Erythroblast (primary cell): ENCODE results near the gene ZBTB44.
"Not testable (repeated sequence)": the region's sequence is repeated elsewhere in the genome, so short reads cannot be mapped to it uniquely, and the experiment has no call there.

Experiments
- DNase-seq, 2 experiments: peaks; one replicate each; lab custom pipeline; 2025; lab: John Stamatoyannopoulos, UW
- GATA1 ChIP-seq: IDR thresholded peaks from 2 replicates; pipeline ENCODE4 v1.6.1; 2011; ENCODE audit warnings: low read depth, mild to moderate bottlenecking, control low read depth, low read length, moderate library complexity
- POLR2A ChIP-seq: IDR thresholded peaks from 2 replicates; pipeline ENCODE4 v1.6.1; 2011; ENCODE audit warnings: mild to moderate bottlenecking, low read length

Gene ZBTB44

DNA sequence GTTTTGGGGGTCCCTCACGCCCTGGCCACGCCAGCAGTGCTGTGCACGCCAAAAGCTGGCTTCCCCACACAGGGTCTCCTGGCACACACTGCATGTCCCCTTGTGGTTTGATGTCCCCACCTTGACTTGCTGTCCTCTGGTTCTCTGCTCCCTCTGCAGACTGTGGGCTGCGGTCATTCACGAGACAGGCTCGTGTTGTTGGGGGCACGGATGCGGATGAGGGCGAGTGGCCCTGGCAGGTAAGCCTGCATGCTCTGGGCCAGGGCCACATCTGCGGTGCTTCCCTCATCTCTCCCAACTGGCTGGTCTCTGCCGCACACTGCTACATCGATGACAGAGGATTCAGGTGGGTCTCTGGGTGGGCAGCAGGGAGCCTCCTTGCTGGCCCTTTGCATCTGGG is 114.9 kb downstream of the ZBTB44 start:
- TF ChIP-seq POLR2A (no peak), GATA1 (no peak)
- DNase-seq, result no peak

- TF ChIP-seq POLR2A, result no peak
- TF ChIP-seq GATA1, result no peak
- no peak for DNase-seq
Observed at GRCh38 chr11:130198964-130199363, 115.8 kb downstream of the ZBTB44 start.

GRCh38 chr11:130198292-130198691 is 116.4 kb downstream of the ZBTB44 start:
- TF ChIP-seq POLR2A, result no peak
- TF ChIP-seq GATA1, result no peak
- DNase-seq, result no peak

DNA sequence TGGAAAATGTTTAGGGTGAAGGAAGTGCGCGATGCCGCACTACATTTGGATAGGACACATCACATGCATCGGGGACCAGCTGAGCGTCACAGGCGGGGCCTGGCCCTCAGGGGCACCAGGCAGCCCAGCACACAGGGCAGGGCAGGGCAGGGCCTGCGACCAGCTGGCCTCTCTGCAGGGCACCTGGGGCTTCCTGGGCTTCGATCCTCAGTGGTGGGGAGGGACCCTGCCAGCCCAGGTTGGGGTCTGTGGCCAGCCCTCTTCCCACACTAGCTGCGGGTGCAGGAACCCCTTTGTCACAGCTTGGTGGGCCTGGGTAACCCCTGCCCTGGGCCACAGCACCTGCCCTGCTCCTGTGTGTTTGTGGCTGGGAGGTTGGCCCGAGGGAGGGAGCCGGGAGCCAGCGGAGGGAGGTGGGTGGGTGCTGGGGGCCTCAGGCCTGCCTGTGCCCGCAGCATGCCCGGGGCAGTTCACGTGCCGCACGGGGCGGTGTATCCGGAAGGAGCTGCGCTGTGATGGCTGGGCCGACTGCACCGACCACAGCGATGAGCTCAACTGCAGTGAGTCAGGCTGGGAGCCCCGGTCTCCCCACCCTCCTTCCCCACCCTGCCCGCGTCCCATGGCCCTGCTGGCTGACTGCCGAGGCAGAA is 117.2 kb downstream of the ZBTB44 start:
- no peak for DNase-seq
- TF ChIP-seq GATA1 (no peak), POLR2A (no peak)

GRCh38 chr11:130194241-130195023 is 120.3 kb downstream of the ZBTB44 start:
- no peak for DNase-seq
- no peak for TF ChIP-seq GATA1

DNA sequence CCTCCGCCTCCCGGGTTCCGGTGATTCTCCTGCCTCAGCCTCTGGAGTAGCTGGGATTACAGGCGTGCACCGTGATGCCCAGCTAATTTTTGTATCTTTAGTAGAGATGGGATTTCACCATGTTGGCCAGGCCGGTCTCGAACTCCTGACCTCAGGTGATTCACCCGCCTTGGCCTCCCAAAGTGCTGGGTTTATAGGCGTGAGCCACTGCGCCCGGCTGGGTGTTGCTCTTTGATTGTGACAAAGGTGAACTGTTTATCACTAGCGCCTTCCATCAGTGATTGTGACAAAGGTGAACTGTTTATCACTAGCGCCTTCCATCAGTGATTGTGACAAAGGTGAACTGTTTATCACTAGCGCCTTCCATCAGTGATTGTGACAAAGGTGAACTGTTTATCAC is 121.2 kb downstream of the ZBTB44 start:
- DNase-seq, result not testable (repeated sequence)

- TF ChIP-seq GATA1 (no peak), POLR2A (no peak)
- DNase-seq, result no peak
Observed at GRCh38 chr11:130192845-130193267, 121.9 kb downstream of the ZBTB44 start.

DNA sequence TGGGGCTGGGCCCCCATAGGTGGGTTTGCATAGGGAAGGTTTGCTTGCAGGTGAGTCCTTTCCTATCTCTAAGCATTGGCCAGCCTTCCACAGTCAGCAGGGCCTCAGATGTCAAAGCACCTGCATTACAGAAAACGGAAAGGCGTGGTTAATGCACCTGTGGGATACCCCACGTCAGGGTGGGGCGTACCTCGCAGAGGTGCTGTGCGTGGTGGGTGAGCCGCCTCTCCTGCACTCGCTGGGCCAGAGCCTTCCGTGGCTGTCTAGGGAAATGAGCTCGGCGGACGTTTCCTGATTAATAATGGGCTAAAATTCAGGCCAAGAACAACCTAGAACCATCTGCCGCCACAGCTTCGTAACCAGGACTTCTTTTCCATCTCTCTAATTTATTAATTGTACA is 122.8 kb downstream of the ZBTB44 start:
- TF ChIP-seq POLR2A (no peak), GATA1 (no peak)
- DNase-seq, result no peak

DNA sequence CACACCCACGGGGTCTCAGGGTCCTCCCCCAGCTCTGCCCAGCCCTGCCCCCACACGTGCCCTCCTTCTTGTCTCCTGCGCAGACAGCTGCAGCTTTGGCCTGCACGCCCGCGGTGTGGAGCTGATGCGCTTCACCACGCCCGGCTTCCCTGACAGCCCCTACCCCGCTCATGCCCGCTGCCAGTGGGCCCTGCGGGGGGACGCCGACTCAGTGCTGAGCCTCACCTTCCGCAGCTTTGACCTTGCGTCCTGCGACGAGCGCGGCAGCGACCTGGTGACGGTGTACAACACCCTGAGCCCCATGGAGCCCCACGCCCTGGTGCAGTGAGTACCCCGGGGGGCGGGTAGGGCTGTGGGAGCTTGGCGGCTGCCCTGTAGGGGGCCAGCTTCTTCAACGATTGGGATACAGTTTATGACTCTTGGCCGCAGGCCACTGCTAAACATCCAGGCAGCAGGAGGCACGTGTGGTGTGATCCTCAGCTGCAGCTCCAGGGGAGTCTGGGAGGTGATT is 124.3 kb downstream of the ZBTB44 start:
- no peak for DNase-seq
- TF ChIP-seq POLR2A (no peak), GATA1 (no peak)

DNA sequence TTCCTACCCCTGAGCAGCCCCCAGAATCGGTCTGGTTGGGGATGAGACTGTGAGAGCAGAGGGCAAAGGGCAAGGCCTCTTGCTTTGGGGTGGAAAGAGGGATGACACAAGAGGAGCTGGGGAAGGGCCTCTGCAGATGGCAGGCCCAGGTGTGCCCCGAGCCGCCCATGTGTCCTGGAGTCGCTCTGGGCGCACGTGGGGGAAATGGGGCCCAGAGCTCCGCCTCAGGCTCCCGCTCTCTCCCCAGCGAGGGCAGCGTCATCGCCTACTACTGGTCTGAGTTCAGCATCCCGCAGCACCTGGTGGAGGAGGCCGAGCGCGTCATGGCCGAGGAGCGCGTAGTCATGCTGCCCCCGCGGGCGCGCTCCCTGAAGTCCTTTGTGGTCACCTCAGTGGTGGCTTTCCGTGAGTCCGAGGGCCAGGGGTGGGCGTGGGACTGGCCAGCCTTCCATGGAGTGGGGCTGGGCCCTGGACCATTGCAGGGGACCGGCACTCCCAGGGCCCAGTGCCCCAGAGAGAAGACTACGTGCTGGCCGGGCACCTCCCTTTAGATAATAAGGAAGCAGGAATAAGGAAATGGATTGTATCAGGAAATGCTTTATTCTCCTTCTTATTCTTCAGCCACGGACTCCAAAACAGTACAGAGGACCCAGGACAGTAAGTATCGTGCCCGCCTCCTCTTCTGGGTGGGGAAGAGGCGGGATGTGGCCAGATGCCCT is 125.1 kb downstream of the ZBTB44 start:
- DNase-seq, result no peak
- TF ChIP-seq GATA1 (no peak), POLR2A (no peak)

DNA sequence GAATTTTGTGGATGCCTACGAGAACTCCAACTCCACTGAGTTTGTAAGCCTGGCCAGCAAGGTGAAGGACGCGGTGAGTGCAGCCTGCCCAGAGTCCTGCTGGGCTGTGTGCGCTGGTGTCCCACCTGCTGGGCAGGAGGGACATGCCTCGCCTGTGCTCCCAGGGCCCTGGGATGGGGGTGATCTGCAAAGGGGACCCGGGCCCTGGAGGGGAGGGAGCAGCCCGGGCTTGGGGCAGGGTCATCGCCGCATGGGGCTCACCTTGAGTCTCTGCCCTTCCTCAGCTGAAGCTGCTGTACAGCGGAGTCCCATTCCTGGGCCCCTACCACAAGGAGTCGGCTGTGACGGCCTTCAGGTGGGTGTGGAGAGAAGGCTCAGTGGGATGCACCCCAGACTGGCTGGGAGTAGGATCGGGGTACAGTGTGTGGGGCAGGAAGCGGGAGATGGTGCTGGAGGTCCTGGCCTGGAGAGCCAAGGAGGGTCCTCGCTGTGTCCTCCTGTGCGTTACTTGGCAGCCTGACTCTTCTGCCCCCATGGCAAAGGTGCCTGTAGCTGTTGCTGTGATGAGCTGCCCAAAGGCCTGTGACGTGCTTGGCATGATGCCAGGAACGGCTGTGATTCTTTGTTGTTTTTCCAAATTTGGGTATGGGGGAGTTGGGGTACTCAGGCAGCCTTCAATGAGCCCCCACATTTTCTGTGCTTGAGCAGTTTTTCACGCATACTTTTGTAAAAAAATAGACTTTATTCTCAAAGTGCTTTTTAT is 126.0 kb downstream of the ZBTB44 start:
- no peak for DNase-seq
- TF ChIP-seq GATA1, result no peak
- TF ChIP-seq POLR2A, result no peak

- TF ChIP-seq GATA1 (no peak), POLR2A (no peak)
- DNase-seq, result no peak
Observed at GRCh38 chr11:130188047-130188446, 126.7 kb downstream of the ZBTB44 start.

GRCh38 chr11:130187096-130187495 is 127.6 kb downstream of the ZBTB44 start:
- no peak for DNase-seq
- no peak for TF ChIP-seq GATA1
- TF ChIP-seq POLR2A, result no peak
